ENCODE results near the gene NFASC.

DNA sequence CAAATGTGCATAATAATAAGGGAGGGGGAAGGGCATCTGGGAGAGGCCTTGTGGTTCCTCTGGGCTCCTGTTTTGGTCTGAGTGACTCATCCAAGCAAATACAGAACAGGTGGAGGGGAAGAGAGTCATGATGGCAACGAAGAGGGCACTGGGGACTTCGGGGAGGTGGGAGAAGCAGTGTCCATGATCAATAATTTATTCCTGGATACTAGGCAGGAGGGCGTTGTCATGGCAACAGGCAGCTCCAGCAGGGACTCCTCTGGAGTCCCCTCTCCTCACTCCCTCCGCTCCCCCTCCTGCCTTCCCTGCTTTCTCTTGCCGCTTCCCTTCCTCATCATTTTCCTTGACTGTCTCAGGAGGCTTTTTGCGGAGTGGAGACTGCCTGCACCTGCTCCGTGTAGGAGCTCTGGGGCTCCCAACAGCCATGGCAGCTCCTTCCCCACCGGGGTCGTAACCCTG, 12.3 kb upstream of the NFASC start:
- TF ChIP-seq, protein P1, sequence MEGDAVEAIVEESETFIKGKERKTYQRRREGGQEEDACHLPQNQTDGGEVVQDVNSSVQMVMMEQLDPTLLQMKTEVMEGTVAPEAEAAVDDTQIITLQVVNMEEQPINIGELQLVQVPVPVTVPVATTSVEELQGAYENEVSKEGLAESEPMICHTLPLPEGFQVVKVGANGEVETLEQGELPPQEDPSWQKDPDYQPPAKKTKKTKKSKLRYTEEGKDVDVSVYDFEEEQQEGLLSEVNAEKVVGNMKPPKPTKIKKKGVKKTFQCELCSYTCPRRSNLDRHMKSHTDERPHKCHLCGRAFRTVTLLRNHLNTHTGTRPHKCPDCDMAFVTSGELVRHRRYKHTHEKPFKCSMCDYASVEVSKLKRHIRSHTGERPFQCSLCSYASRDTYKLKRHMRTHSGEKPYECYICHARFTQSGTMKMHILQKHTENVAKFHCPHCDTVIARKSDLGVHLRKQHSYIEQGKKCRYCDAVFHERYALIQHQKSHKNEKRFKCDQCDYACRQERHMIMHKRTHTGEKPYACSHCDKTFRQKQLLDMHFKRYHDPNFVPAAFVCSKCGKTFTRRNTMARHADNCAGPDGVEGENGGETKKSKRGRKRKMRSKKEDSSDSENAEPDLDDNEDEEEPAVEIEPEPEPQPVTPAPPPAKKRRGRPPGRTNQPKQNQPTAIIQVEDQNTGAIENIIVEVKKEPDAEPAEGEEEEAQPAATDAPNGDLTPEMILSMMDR (IDR thresholded peaks at IDR 0.05; ENCODE audit: low read depth, low read length, poor library complexity, severe bottlenecking) = no peak
- TF ChIP-seq EZH2phosphoT487 (IDR thresholded peaks at IDR 0.05; ENCODE audit: borderline replicate concordance, low read length) = no peak
